Tibial nerve (tissue), 4 donors: ENCODE measurements around the gene IGF2. TPM values are rescaled to one million over a fixed set of nuclear protein-coding genes. Genes with fewer than 3 reads are reported as not detected.

Experiments used
- DNase-seq, 2 donors: peaks; one replicate each; pipeline ENCODE4 v3.0.0-alpha.2; 2019; ENCODE audit warnings: low spot score in 2 of 2
- H3K27ac ChIP-seq, 4 donors: fragments of 200-600 bp; sonication (generic) in 3 of 4; one replicate each; pipeline ENCODE4 v1.5.1; 2017 to 2019; ENCODE audit warnings: mild to moderate bottlenecking in 1 of 4
- H3K27me3 ChIP-seq, 2 donors: fragments of 200-600 bp; sonication (generic) in 1 of 2; one replicate each; pipeline versions ENCODE4 v1.5.1 to v1.6.0; 2017 to 2019
- H3K36me3 ChIP-seq, 3 donors: fragments of 200-600 bp; sonication (generic); one replicate each; pipeline ENCODE4 v1.5.1; 2018 to 2019
- H3K4me1 ChIP-seq, 4 donors: fragments of 200-600 bp; sonication (generic) in 3 of 4; one replicate each; pipeline ENCODE4 v1.5.1; 2017 to 2019
- H3K4me3 ChIP-seq, 4 donors: fragments of 200-600 bp; sonication (generic) in 3 of 4; one replicate each; pipeline ENCODE4 v1.5.1; 2017 to 2019; ENCODE audit warnings: mild to moderate bottlenecking in 1 of 4, moderate library complexity in 1 of 4
- H3K9me3 ChIP-seq, 4 donors: fragments of 200-600 bp; sonication (generic) in 3 of 4; one replicate each; pipeline ENCODE4 v1.5.1; 2017 to 2019
- CTCF ChIP-seq, 5 experiments: fragments of 200-600 bp in 3 of 5; fragments of 450-650 bp in 2 of 5; sonication (generic) in 3 of 5; IDR thresholded peaks; one replicate each; pipeline ENCODE4 v1.5.1; 2016 to 2019; ENCODE audit warnings: antibody characterized with exemption in 5 of 5, mild to moderate bottlenecking in 3 of 5, moderate library complexity in 2 of 5
- EP300 ChIP-seq, 2 donors: sonication (generic); formaldehyde crosslinking; IDR thresholded peaks; one replicate each; pipeline ENCODE4 v1.6.1; 2017; ENCODE audit warnings: antibody characterized with exemption in 2 of 2, mild to moderate bottlenecking in 1 of 2
- POLR2A ChIP-seq, 2 donors: fragments of 450-650 bp; IDR thresholded peaks; one replicate each; pipeline ENCODE4 v1.6.1; 2017; ENCODE audit warnings: antibody characterized with exemption in 2 of 2, mild to moderate bottlenecking in 2 of 2, moderate library complexity in 2 of 2
- WGBS, 2 donors: methylation state at CpG; one replicate each; pipeline ENCODE4 v1.1.5; 2018; 5-methylcytosine and 5-hydroxymethylcytosine counted together
- total RNA-seq, 4 donors: library from RNA; depleted of rRNA; stranded (reverse); fragments of >200 nt; gene quantifications; one replicate each; pipeline ENCODE4 v1.1.0, GENCODE V29; 2016

Gene IGF2
- total RNA-seq, 4 donors from 2014 or later: 131 to 246 (median 173) TPM

GRCh38 chr11:2135648-2136201 is 3.5 kb downstream of the IGF2 start:
- peaks cover 0 to 38% (median 6%) of the 10 kb centered on the region in 4 donors for H3K4me1 ChIP-seq
- no peak overlapping the region for H3K27ac ChIP-seq
- no peaks in the 10 kb centered on the region for H3K36me3 ChIP-seq
- peak overlapping the region in 2 of 4 donors; percentile 5 to 54 for H3K4me3 ChIP-seq
- TF ChIP-seq CTCF (IDR thresholded peaks at IDR 0.05) (no peak), POLR2A (IDR thresholded peaks at IDR 0.05) (no peak), EP300 (IDR thresholded peaks at IDR 0.05) (no peak)
- WGBS, 2 donors: 76 to 86% methylated on average over 14 of the region's 14 CpGs
- peaks cover 0 to 82% of the 10 kb centered on the region in 2 donors for H3K27me3 ChIP-seq
- DNase-seq: no peak
- no peaks in the 10 kb centered on the region for H3K9me3 ChIP-seq

GRCh38 chr11:2135018-2135569 is 4.1 kb downstream of the IGF2 start:
- H3K4me1 ChIP-seq: peaks cover 0 to 32% (median 6%) of the 10 kb centered on the region in 4 donors
- WGBS, 2 donors: 80% methylated on average over 26 of the region's 26 CpGs
- H3K36me3 ChIP-seq: no peaks in the 10 kb centered on the region
- H3K9me3 ChIP-seq: no peaks in the 10 kb centered on the region
- no peak overlapping the region for H3K27ac ChIP-seq
- DNase-seq: no peak
- TF ChIP-seq EP300 (IDR thresholded peaks at IDR 0.05) (no peak), POLR2A (IDR thresholded peaks at IDR 0.05) (no peak), CTCF (IDR thresholded peaks at IDR 0.05) (no peak)
- peaks cover 0 to 77% of the 10 kb centered on the region in 2 donors for H3K27me3 ChIP-seq
- no peak overlapping the region for H3K4me3 ChIP-seq

- Histone ChIP-seq H3K4me1 (peaks cover 0 to 25% (median 6%) of the 10 kb centered on the region in 4 donors), H3K4me3 (no peak overlapping the region), H3K9me3 (no peaks in the 10 kb centered on the region), H3K27ac (no peak overlapping the region), H3K36me3 (no peaks in the 10 kb centered on the region), H3K27me3 (peaks cover 0 to 76% of the 10 kb centered on the region in 2 donors)
- no peak for DNase-seq
- TF ChIP-seq CTCF (IDR thresholded peaks at IDR 0.05) (no peak), EP300 (IDR thresholded peaks at IDR 0.05) (no peak), POLR2A (IDR thresholded peaks at IDR 0.05) (no peak)
- WGBS, 2 donors: 79 to 86% methylated on average over 18 to 19 of the region's 19 CpGs
Measured at GRCh38 chr11:2134022-2135010, 4.9 kb downstream of the IGF2 start.

- peaks cover 0 to 70% of the 10 kb centered on the region in 2 donors for H3K27me3 ChIP-seq
- WGBS, 2 donors: 49 to 53% methylated on average over 18 to 30 of the region's 33 CpGs
- TF ChIP-seq POLR2A (IDR thresholded peaks at IDR 0.05) (no peak), CTCF (IDR thresholded peaks at IDR 0.05) (no peak), EP300 (IDR thresholded peaks at IDR 0.05) (no peak)
- peaks cover 0 to 19% (median 6%) of the 10 kb centered on the region in 4 donors for H3K4me1 ChIP-seq
- H3K36me3 ChIP-seq: no peaks in the 10 kb centered on the region
- no peaks in the 10 kb centered on the region for H3K9me3 ChIP-seq
- no peak overlapping the region for H3K4me3 ChIP-seq
- no peak for DNase-seq
- H3K27ac ChIP-seq: no peak overlapping the region
Measured at GRCh38 chr11:2133241-2134021, 5.8 kb downstream of the IGF2 start.
